ENCODE results near the gene COL26A1.
"Not testable (repeated sequence)": the region's sequence is repeated elsewhere in the genome, so short reads cannot be mapped to it uniquely, and the experiment has no call there.

COL26A1 gene

GRCh38 chr7:101505510-101505909 is 142.8 kb downstream of the COL26A1 start:
- DNase-seq = not testable (repeated sequence)

GRCh38 chr7:101506531-101506930 is 143.9 kb downstream of the COL26A1 start:
- no peak for DNase-seq

- DNase-seq = no peak
These were observed 144.7 kb downstream of the COL26A1 start for GRCh38 chr7:101507327-101507726.

DNA sequence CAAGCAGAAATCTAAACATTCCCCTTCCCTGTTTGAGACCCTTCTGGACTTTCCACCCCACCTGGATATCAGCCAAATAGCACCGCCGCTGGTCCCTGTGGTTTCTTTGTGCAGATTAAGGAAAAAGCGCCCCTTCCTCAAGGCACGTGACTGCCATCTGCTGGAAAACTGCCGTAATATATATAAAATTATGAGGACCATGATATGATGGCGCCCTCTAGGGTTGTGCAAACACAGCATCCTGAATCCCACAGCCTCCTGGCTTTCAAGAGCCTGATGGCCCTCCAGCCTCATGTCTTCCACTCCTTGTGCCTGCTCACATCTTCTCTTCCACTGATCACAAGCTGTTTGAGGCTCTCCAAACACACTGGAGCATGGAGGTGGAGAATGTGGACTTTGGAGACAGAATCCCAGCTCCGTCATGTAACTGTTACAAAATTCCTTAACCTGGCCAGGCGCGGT is 145.1 kb downstream of the COL26A1 start:
- DNase-seq = no peak

GRCh38 chr7:101510297-101510696 is 147.6 kb downstream of the COL26A1 start:
- DNase-seq = no peak

DNA sequence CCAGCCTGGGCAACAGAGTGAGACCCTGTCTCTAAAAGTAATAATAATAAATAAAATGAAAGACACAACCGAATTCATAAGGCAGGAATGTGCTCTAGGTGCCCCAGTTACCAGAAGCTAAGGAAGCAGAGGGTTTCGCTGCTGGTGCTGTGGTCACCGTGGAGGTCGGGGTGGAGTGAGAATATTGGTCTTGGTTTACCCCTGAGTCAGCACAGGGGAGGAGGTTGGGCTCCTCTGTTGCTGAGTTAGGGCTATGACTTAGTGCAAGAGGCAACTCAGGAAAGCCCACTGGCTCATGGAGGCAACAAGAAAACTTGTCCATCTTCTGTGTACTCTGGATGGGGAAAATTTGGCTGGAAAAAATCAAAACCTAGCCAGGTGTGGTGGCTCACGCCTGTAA is 149.3 kb downstream of the COL26A1 start:
- DNase-seq = no peak

DNA sequence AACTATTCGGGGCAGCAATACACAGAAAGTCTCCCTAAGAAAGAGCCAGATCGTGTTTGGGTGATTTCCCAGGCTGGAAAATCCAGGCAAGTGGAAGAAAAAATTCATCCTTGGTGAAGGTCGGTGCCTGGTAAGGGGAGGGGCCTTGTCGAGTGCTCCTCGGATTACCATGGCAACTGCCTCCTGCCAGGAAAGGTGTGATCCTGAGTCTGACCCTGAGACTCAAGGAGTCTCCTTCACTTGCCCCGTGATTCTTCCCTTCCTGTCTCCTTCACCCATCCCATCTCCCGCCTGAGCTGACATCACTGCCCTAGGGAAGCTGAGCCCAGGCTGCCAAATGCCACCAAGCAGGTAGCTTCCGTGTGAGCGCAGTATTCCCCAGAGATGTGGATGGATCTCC is 154.2 kb downstream of the COL26A1 start:
- DNase-seq = no peak

DNA sequence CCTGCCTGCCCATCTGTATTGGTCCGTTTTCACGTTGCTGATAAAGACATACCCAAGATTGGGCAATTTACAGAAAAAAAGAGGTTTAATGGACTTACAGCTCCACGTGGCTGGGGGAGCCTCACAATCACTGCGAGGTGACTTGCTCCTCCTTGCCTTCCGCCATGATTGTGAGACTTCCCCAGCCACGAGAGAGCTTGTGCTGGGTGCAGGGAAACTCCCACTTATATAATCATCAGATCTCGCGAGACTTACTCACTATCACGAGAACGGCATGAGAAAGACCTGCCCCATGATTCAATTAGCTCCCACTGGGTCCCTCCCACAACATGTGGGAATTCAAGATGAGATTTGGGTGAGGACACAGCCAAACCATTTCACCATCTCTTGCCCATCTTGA is 154.6 kb downstream of the COL26A1 start:
- DNase-seq = no peak

DNA sequence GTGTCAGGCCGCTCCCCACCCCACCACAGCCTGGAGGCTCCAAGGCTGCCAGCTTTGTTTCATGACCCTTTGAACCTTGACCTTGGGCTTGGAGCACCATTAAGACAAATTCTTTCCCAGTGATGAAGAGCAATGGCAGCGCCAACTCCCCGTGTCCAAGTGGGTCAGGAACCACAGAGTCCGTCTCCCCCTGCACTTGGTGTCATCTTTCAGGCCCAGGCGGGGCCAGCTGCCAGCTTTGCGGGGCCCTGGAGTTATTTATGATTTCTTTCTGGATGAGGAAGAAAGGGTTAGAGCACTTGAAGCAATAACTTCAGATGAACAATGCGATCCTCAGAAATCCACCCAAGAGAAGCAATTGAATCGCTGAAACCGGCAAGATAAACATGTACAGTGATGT is 155.7 kb downstream of the COL26A1 start:
- DNase-seq = no peak

DNA sequence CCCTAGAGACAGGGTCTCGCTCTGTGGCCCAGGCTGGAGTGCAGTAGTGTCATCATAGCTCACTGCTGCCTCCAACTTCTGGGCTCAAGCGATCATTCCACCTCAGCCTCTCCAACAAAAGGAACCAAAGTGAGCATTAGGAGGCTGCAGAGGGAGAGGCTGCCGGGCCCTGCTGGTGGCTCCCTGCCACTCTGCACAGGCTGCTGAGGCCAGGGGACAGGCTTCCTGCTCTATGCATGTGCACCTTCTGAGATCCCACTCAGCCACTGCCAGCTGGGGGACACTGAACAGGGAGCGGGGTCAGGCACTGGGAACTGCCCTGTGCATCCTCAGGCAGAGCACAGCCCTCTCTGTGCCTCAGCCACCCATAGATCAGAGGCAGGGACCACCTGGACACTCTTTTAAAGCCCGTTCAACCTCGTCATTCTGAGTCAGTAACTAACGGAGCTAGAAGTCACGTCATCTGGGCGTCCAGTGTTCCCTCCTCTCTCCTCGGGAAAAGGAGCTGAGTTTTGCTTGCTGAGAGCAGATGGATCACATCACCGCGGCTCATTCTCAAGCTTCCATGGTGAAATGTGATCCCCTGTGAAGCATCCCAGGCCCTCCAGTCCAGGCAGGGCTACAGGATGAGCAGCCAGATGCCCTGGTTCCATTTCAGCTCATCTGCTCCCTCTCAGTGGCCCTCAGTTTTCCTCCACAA is 156.8 kb downstream of the COL26A1 start:
- DNase-seq = no peak

- no peak for DNase-seq
These were observed 158.8 kb downstream of the COL26A1 start for GRCh38 chr7:101521430-101521925.

DNA sequence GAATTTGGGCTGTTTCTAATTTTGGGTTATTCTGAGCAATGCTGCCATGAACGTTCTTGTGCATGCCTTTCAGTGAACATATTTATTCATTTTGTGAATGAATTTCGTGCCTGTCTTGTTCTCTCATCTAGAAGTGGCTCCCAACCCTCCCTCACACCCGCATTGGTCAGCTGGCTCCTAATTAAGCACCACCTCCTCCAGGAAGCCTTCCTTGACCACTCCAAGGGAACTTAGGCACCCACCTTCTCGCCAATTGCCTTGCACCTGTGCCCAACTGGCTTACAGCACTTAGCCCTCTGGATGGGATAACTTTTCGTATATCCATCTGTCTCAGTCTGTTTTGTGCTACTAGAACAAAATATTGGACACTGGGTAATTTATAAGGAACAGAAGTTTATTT is 159.3 kb downstream of the COL26A1 start:
- DNase-seq = no peak

DNA sequence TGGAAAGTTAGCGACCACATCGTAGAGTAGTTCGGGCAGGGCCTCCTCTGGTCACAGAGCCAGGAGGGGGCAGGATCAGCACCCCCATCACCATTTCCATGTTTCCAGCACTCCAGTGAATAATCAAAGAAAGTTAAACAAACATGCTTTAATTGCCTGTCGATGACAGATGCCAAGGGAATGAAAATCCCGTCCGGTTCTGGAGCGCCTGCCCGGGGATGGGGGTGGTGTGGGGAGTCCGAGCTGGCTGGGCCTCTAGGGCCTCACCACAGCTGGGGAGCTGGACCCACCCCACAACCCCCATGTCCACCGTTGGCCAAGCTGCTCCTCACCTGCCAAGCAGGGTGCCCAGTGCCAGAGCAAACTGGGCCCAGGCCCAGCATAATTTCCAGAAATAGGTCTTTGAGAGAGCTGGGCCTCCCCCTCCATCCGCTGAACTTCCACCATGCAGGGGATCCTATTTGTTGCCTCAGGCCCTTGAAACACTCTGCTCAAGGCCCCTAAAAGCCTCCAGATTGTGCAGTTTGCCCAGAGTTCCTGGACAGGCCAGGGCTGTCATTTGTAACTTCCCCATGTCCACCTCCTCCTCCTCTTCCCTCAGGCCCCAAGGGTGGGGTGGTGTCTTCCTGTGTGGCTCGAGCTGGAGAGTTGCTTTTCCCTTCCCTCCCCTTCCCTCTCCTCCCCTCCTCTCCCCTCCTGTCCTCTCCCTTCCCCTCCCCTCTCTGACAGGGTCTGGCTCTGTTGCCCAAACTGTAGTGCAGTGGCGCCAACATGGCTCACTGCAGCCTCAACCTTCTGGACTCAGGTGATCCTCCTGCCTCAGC is 165.4 kb downstream of the COL26A1 start:
- DNase-seq = no peak

DNA sequence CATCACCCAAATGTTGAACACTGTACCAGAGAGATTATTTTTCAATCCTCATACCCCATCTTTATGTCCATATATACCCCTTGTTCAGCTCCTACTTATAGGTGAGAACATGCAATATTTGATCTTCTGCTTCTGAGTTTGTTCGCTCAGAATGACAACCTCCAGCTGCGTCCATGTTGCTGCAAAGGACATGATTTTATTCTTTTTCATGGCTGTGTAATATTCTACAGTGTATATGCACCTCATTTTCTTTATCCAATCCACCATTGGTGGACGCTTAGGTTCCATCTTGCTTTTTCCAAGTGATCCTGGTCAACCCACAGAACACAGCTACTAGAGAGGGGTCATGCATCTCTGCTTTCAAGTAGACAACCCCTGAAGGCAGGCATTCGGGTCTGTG is 166.9 kb downstream of the COL26A1 start:
- DNase-seq = no peak

DNA sequence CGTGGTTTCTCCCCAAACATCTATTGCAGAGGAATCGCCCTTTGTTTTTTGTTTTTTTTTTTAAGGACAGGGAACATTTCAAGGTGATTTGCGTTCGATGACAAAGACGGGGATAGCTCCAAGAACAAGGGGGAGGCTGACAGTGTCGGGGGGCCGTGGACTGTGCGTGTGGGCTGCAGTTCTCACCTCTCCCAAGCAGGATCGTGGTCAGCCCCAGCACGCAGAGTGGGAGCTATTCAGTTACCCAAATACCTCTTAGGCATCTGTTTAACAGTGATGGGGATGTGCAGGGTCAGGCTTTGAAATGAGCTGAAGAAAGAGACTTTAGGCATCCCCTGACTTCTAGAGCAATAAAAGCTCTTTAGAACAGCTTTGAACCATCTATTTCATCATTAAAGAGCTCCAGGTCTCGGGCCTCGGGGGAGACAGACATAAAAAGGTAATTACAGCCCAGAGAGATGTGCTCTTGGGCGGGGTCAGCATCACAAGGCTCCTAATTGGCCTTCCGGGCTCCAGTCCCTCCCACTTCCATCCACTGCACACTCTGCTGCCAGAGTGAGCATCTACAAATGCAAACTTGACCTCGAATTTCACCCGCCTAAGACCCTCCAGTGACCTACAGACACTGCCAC is 169.2 kb downstream of the COL26A1 start:
- DNase-seq = no peak

DNA sequence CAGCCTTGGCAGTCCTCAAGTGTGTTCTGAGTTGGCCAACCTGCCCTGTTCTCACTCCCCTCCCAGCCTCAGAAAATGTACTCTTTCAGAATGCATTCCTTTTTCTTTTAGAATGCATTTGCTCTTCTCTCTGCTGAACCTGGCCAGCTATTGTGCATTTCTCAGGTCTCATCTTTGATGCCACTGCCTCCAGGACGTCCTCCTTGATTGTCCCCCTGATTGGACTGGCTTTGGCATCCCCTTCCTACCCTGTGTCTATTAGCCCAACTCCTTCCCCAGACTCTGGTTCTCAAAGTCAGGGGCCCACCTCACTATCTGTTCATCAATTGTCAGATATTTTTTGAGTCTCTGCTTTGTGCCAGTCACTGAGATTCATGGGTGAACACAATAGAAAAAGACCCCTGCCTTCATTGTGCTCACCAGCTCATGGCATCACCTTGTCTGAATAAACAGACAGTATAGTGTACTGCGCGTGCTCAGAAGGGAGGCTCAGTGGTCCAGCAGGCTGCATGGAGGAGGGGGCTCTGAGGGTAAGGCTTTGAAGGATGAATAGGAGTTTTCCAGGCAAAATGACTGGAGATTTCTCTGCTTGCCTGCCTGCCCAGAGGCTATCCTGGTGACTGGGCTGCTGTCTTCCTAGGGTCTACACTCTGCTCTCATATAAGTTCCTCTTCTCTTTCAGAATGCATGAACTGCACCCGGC is 169.9 kb downstream of the COL26A1 start:
- DNase-seq = no peak

DNA sequence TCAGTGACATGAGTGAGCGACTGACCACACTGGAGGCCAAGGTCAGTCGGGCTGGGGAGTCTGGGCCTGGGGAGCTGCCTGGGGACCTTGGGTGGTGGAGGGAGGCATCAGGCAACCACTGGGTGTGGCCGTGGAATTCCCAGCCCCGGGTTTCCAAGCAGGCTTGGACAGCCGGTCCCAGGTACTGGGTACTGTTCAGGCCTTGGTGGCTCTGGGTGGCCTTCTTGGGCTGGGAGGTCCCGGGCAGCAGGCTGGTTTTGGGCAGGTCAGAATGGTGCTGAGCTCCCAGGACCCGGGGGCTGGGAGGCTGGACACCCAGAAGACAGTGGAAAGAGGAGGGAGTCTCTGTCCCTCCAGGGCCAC is 170.4 kb downstream of the COL26A1 start:
- DNase-seq = no peak

DNA sequence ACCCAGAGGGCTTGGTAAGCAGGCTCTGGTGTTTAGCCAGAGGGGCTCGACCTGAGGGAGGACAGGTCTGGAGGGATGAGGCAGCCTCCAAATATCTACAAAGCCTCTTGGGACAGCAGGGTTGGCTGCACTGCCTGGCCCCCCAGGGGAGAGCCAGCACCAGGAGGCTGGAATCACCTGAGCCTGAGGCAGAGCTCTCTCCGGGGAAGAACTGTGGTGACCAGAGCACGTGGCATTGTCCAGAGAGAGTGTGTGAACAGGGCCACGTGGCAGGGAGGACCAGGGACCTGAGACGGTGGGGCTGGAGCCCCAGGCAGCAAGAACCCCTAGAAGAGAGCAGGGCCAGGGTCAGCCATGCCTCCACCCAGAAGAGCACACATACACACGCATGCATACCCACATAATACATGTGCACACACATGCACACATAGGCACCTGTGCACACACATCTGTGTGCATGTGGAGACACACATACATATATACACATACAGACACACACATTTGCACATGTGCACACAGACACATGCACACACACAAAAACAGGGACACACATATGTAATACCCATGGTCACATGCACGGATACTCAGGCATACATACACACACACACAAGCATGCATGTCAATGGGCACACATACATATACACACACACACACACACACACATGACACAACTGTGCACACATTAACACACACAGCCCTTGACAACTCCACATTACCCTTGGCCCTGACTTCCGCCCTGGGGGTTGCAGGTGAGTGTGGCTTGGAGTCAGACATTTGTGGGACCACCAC is 171.5 kb downstream of the COL26A1 start:
- DNase-seq = no peak

- no peak for DNase-seq
These were observed 172.2 kb downstream of the COL26A1 start for GRCh38 chr7:101534873-101535272.

DNA sequence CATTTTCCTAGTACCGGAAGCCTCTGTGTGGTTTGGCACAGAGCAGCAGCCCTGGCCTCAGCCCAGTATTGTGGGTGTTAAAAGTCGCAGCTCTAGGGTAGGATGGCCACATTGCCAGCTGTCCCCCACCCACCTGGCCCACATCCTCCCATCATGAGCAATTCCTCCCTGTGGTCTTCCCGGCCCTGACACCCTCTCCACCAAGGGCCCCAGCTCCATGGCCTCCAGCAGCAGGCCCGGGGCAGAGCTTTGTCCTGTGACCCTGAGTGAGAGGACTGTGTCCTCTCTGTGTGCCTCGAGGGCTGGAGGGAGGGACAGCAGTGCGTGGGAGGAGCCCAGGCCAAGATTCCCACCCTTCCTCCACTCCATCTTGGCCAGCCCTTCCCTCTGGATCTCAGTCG is 172.7 kb downstream of the COL26A1 start:
- DNase-seq = no peak

GRCh38 chr7:101536232-101536631 is 173.6 kb downstream of the COL26A1 start:
- no peak for DNase-seq

GRCh38 chr7:101536668-101537067 is 174.0 kb downstream of the COL26A1 start:
- DNase-seq = no peak
